H1 (cell line): ENCODE data around the gene VAPB. TPM values are rescaled to one million over a fixed set of nuclear protein-coding genes. Genes with fewer than 3 reads are reported as not detected.

Source experiments
- CBX5 ChIP-seq: fragments of 300-800, 300-1000 bp; sonication (generic); IDR thresholded peaks from 2 replicates; pipeline ENCODE4 v1.7.1; 2016; ENCODE audit warnings: antibody characterized with exemption, low read length, low read depth
- CBX8 ChIP-seq: fragments of 300-800, 300-1000 bp; sonication (generic); IDR thresholded peaks from 2 replicates; pipeline ENCODE4 v1.7.1; 2016; ENCODE audit warnings: low read depth, low read length, borderline replicate concordance
- CEBPB ChIP-seq: IDR thresholded peaks from 2 replicates; pipeline ENCODE4 v1.6.1; 2012; ENCODE audit warnings: low read depth, low read length
- CHD7 ChIP-seq: fragments of 300-600 bp; sonication (generic); IDR thresholded peaks from 2 replicates; pipeline ENCODE4 v1.7.1; 2012; ENCODE audit warnings: low read length, moderate library complexity, mild to moderate bottlenecking, inconsistent platforms; ENCODE audit not compliant: insufficient replicate concordance
- HDAC2 ChIP-seq, 2 experiments: fragments of 300-600 bp in 1 of 2; sonication (generic) in 1 of 2; IDR thresholded peaks; 2 replicates each; pipeline ENCODE4 v1.6.1; 2011 to 2012; ENCODE audit warnings: low read depth in 2 of 2, low read length in 2 of 2, mild to moderate bottlenecking in 2 of 2, moderate library complexity in 2 of 2, borderline replicate concordance in 1 of 2, inconsistent platforms in 1 of 2
- POU5F1 ChIP-seq: IDR thresholded peaks from 2 replicates; pipeline ENCODE4 v1.6.1; 2011; ENCODE audit warnings: low read depth, mild to moderate bottlenecking, low read length, moderate library complexity
- RFX5 ChIP-seq: IDR thresholded peaks from 2 replicates; pipeline ENCODE4 v1.6.1; 2011; ENCODE audit warnings: low read depth, low read length, improper control_type of control experiment, borderline replicate concordance
- SAP30 ChIP-seq: fragments of 300-600 bp; sonication (generic); IDR thresholded peaks from 2 replicates; pipeline ENCODE4 v1.7.1; 2012; ENCODE audit warnings: low read length, moderate library complexity, mild to moderate bottlenecking, inconsistent platforms; ENCODE audit not compliant: insufficient read depth, insufficient replicate concordance
- SIRT6 ChIP-seq: IDR thresholded peaks from one replicate; pipeline ENCODE4 v1.7.1; 2012; ENCODE audit warnings: low read length, inconsistent platforms
- SRF ChIP-seq: IDR thresholded peaks from 2 replicates; pipeline ENCODE4 v1.6.1; 2011; ENCODE audit warnings: mild to moderate bottlenecking, low read depth, low read length, moderate library complexity
- TCF12 ChIP-seq: IDR thresholded peaks from 2 replicates; pipeline ENCODE4 v1.6.1; 2011; ENCODE audit warnings: low read depth, mild to moderate bottlenecking, low read length
- polyA plus RNA-seq, 7 experiments: library from polyadenylated mRNA; depleted of rRNA in 3 of 7; stranded (reverse) in 5 of 7; unstranded in 2 of 7; fragments of >200 nt in 5 of 7; fragments of 200-250 nt in 2 of 7; gene quantifications; 1 replicate in 5 of 7; 2 replicates in 1 of 7; 4 replicates in 1 of 7; pipeline versions ENCODE4 v1.2.1 to v1.2.3, GENCODE V29; 2011 to 2013; ENCODE audit warnings: missing spikeins in 2 of 7, mixed read lengths in 2 of 7
- total RNA-seq: library from RNA; stranded (reverse); fragmentation: NEBNext Ultra II Directional; extraction: Animal tissue kit (Norgen Biotek cat#: 25700); gene quantifications from 2 replicates; pipeline ENCODE4 v1.2.1, GENCODE V29; 2021

Gene VAPB
- total and polyA plus RNA-seq, 2 of the 8 experiments (the other 6 are each of a cell fraction or from before 2014, with no cell fraction given), result 24.4 to 62.8 TPM

GRCh38 chr20:58498470-58499068 is 109.5 kb downstream of the VAPB start (continued):
- TF ChIP-seq CHD7, result no peak
- no peak for TF ChIP-seq POU5F1
- TF ChIP-seq RFX5, result no peak
- no peak for TF ChIP-seq CBX8
- TF ChIP-seq SIRT6, result no peak
- TF ChIP-seq CEBPB, result no peak
- TF ChIP-seq SAP30, result no peak
- no peak for TF ChIP-seq TCF12
- TF ChIP-seq SRF, result no peak
- no peak for TF ChIP-seq HDAC2 (IDR thresholded peaks at IDR 0.05; ENCODE audit: borderline replicate concordance in 1 of 2, low read depth in 2 of 2, low read length in 2 of 2)
- TF ChIP-seq CBX5, result no peak
